Germinal center (tissue), 1 donor: ENCODE results near the gene ZFHX3.
"Not testable (repeated sequence)": the region's sequence is repeated elsewhere in the genome, so short reads cannot be mapped to it uniquely, and the experiment has no call there.

ENCODE experiments used
- DNase-seq: peaks from one replicate; pipeline ENCODE4 v3.0.0; 2012; ENCODE audit warnings: mixed read lengths, low spot score

Gene ZFHX3

DNA sequence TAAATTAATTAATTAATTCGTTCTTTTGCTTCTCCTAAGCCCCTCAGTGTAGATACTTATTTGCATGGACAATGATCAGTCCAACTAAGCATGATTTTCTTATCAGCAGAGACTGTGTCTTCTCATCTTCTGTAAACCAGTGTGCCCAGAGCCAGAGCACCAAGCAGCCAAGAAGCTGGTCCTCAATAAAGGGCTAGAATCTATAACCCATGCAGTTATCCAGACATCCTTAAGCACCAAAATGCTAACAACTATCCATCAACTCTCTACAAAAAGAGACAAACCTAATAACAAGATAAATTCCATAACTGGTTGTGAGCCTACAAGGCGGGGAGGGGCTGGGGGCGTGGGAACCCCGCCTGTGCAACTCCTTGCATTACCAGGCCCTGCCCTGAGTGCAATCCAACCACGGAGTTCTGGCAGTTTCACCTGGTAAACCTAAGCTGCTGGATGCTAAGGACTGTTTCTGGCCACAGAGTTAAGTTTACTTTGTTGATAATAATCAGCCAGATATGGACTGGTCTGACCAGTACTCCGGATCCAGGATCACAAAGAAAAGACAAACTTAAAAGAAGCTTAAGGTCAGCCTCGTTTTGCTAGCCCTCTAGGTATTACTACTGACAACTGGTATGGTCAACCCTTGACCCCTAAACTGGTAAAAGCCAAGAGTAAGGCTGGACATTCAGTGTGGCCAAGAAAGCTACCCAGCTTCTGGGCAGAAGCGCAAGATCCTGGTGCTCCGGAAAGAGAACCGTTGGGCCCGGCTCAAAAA lies 51.5 kb downstream of the ZFHX3 start:
- no peak for DNase-seq

DNA sequence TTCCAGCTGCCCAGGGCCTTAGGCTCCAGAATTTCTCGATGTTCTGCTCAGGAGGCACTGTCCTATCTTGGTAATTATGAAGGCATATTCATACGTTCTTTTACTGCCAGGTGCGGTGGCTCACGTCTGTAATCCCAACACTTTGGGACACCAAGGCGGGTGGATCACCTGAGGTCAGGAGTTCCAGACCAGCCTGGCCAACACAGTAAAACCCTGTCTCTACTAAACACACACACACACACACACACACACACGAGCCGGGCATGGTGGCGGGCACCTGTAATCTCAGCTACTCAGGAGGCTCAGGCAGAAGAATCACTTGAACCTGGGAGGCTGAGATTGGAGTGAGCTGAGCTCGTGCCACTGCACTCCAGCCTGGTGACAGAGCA lies 52.1 kb downstream of the ZFHX3 start:
- not testable (repeated sequence) for DNase-seq

- peak; percentile 20 for DNase-seq
These were observed 52.6 kb downstream of the ZFHX3 start for GRCh38 chr16:72995151-72995881.

DNA sequence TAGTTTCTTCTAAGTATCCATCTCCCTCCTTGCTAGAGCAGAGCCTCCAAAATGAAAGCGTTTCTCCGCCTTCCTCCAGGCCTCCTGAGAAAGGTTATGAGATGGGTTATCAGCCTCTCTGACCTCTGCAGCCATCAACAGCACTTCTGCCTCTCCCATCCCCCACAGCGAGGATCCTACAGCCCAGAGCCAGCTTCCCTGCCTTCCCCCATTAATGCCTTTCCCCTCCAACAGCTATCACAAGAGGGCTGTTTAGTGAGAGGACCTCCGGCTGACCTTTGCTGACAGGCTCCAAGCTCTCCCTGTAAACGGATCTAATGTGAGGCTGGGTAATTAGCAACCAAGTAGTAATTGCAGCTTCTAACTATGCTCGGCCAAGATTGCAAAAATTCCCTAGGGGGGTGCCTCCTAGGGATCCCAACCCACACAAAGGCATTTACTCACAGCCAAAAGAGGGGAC lies 55.8 kb downstream of the ZFHX3 start:
- DNase-seq = no peak

DNA sequence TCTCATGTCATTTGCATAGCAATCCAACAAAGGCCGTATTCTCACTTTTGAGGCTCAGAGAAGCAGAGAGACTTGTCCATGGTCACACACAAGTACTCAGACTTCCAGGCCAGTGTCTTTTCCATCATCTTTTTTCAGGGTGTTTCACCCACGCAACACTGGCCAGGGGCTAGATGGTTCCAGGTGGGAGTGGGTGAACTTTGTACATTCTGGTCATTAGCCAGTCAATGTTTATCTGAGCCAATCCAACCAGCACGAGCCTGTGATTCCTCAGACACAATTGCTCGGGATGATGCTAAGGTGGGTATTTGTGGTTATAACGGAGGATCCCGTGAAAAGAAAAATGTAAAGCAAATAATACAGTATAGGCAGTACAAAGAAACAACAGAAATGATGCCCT lies 56.3 kb downstream of the ZFHX3 start:
- no peak for DNase-seq

DNA sequence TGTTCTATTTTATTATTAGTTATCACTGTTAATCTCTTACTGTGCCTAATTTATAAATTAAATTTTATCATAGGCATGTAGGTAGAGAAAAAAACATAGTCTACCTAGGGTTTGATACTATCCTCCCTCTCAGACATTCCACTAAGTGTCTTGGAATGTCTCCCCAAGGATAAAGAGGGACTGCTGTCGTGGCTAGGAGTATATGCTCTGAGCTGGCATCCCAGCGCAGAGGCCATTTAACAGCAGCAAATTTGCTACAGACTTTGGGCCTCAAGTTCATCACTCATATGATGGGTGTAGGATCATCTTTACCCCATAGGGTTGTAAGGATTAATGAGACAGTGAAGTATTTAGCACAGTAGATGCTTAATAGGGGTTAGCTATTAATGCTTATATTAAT lies 56.7 kb downstream of the ZFHX3 start:
- DNase-seq = no peak

- DNase-seq = no peak
These were observed 57.4 kb downstream of the ZFHX3 start for GRCh38 chr16:72990571-72990970.

DNA sequence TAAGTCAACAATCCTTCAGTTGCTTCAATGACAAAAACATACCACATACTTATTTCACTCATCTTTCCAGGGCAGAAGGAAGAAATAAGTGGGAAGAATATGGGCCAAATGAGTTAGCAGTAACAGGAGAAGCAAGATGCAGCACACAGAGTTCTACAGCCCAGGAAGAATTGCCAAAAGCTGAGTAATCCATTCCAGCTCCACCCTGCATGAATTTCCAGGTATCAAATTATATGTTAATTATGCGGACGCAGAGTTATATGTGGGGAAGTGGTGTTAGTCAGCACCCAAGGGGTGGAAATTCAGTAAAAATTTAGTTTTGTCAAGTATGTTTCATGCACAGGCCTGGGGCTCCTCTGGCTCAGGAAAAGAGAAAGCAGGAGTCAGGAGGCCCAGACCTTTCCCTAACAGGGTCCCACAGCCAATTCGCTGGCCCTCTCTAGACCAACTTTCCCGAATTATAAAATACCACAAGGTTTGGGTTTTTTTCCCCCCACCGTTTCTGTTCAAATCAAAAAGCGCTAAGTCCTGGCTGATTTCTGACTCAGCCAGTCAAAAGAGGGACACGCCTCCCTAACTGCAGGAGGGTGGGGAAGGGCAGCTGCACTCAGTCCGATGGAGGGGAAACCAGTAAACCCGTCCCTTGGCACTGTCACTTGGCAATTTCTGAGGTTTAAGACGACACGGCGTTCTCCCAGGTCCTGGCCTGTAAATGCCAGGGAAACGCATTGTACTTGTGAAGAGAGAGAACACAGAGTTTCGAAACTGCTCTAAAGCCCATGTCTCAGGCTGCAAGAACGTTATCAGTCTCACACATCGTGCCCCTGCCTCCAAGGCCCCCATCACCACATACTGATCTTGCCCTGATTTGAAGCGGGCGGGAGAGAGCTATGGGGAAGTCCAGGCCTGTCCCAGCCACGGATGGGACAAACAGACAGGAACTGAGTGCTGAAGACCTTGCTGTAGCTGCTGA lies 58.1 kb downstream of the ZFHX3 start:
- DNase-seq = no peak

DNA sequence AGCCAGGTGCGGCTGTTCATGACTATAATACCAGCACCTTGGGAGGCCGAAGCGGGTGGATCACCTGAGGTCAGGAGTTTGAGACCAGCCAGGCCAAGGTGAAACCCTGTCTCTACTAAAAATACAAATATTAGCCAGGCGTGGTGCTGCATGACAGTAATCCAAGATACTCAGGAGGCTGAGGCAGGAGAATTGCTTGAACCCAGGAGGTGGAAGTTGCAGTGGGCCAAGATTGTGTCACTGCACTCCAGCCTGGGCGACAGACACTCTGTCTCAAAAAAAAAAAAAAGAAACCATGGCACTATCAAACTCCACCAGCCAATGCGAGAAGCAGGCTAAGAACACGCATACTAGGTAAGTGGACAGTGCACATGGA lies 58.7 kb downstream of the ZFHX3 start:
- not testable (repeated sequence) for DNase-seq

- DNase-seq = no peak
These were observed 59.4 kb downstream of the ZFHX3 start for GRCh38 chr16:72988569-72988968.

GRCh38 chr16:72987480-72987901 lies 60.4 kb downstream of the ZFHX3 start:
- DNase-seq = no peak

DNA sequence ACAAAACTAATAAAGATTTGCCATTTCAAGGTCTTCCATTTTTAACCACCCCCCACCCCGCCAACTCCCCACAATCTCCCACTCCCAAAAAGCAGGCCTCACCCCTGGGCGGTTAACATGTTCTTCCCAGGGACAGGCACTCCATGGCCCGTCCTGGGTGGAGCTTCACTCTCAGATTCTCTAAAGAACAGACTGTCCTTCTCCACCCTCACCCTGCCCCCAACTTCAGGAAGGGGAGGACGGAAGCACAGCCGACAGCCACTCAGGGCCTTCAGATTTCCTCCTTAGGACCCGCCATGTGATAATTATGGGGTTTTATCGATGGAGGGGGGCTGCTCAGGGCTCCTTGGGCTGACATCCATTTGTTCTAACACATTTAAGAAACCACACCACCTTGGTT lies 61.9 kb downstream of the ZFHX3 start:
- no peak for DNase-seq

DNA sequence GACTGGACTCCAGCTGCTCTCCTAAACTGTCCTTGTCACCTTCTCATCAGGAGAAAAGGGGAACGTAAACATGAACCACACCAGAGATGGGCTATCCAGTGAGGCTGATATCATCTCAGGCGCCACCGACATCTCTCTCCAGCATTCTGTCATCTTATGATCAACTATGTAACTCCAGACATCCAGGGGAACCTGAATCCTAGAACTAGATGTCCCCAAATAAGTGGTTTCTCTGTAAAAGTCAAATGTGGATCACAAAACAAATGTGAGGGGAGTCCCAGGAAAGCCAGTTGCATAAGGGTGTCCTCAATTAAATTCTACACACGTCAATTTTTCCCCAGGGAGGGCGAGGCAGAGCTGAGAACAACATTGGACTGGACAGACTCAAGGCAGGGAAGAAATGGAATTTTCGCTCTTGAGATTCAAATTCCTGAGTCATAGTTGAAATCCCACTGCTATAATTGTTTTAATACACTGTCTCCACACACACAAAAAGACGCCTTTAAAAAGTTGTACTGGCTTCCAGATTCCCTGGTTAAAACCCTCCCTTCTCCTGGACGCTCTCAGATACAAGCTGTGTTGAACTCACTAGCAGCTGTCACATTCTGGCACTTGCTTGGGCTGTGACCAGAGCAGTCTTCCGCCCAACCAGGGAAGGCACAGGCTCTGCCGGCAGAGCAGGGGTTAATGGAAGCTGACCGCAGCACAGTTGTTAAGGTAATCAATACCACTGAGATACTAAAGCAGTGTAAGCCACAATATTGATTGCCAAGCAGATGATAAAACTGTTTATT lies 62.6 kb downstream of the ZFHX3 start:
- DNase-seq = no peak

- DNase-seq = no peak
These were observed 64.1 kb downstream of the ZFHX3 start for GRCh38 chr16:72983728-72984350.

DNA sequence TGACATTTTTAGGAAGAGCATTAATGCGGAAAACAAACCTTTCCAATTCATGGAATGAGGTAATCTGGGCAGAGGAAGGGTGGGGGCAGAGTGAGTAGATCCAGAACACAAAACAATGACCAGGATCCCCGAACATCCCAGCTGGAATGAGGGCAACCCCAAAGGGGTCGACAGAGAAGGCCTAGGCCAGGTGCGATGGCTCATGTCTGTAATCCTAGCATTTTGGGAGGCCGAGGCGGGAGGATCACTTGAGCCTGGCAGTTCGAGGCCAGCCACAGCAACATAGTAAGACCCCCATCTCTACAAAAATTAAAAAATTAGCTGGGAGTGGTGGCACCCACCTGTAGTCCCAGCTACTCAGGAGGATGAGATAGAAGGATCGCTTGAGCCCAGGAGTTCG lies 64.7 kb downstream of the ZFHX3 start:
- DNase-seq = no peak

- DNase-seq = no peak
These were observed 68.0 kb downstream of the ZFHX3 start for GRCh38 chr16:72979974-72980373.

DNA sequence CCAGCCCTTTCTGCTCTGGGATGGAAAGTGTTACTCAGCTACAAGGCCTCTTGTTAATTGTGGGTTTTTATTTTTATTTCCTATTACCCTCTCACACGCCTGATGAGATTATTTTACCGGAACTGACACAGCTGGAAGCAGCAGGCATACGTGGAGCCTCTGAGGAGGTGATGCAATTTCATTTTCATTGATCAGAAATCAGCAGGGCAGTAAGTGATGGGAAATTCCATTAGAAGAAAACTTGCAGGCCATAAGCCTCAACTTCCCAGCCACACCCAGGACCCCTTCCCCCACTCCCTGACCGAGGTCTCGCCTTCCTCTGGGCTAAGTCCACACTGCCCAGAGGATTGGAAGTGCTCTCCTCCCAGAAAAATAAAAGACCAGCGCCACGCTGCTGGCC lies 69.7 kb downstream of the ZFHX3 start:
- DNase-seq = no peak

- no peak for DNase-seq
These were observed 70.8 kb downstream of the ZFHX3 start for GRCh38 chr16:72977127-72977526.

DNA sequence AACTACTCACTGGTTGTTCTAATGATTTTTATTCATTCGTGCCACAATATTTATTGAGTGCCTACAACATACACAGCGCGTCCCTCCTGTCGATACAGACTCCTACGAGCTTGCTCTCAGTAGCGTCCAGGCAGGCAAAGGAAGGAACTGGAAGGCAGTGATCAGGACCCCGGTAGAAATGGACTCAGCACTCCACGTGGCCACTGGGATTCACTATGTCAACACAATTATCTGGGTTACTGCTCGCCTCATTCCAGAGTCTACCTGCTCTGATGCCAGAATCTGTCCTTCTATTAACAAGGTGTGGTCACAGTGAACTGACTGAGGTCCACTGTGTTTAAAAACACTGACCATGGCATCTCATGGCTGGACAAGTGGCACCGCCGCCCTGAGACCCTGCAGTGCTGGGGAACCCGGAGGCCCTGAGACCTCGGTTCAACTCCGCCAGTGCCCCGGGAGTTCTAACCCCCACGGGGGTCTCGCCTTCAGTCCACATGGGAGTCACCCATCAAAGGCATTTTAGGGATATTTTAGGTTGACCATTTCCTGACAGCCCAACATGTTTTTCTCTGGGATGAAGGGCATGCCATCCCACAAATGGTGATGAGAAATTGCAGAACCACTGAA lies 71.4 kb downstream of the ZFHX3 start:
- DNase-seq = no peak

DNA sequence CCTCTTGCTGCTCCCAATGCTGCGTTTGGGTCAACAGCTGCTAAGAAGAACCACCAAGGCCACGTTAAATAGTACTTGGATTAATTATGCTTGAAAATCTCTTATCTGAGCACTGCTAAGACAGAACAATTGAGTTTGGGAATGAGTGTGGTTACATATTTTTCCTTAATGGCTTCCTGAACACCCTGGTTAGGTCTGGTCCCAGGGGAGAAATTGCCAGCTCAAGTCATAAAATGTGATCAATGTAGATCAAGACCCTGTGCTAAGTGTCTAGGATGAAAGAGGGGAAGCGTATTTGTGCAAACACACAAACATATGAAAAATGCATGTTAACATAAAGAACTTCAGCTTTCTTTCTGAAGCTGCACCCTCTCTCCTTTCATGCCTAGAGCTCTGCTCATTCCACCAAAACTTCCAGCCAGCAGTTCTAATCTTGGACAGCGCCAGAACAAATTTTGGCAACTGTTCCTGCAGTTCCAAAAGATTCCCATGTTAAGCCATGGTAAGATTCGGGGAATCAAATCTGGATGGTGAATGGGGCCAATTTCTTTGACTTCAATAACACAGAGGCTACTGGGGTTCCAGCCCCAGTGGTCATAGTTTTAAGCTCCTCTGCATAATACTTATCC lies 72.0 kb downstream of the ZFHX3 start:
- DNase-seq = no peak
